ENCODE measurements around the gene PRR15L.

DNA sequence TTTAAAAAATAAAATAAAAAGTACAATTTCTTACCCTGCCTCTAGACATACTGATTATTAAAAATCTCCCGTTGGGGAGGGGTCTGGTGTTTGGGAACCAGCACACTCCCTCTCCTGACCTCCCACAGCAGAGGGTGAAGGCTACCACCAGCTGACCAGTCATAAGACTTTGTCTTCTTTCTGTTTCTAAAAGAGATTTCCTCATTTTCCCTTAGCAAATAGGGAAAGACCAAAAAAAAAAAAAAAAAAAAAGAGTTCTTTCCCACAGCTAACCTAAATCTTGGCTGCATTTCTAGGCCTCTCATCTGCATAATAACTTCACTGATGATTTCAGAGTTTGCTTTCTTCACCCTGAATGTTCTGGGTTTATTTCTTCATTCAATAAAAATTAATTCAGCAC, 43.5 kb upstream of the PRR15L start:
- TF ChIP-seq, protein P1, sequence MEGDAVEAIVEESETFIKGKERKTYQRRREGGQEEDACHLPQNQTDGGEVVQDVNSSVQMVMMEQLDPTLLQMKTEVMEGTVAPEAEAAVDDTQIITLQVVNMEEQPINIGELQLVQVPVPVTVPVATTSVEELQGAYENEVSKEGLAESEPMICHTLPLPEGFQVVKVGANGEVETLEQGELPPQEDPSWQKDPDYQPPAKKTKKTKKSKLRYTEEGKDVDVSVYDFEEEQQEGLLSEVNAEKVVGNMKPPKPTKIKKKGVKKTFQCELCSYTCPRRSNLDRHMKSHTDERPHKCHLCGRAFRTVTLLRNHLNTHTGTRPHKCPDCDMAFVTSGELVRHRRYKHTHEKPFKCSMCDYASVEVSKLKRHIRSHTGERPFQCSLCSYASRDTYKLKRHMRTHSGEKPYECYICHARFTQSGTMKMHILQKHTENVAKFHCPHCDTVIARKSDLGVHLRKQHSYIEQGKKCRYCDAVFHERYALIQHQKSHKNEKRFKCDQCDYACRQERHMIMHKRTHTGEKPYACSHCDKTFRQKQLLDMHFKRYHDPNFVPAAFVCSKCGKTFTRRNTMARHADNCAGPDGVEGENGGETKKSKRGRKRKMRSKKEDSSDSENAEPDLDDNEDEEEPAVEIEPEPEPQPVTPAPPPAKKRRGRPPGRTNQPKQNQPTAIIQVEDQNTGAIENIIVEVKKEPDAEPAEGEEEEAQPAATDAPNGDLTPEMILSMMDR (conservative IDR thresholded peaks at IDR 0.05 in 1 of 2, IDR thresholded peaks at IDR 0.05 in 1 of 2; ENCODE audit: extremely low read depth in 1 of 2, insufficient read depth in 1 of 2, low read depth in 1 of 2, low read length in 2 of 2), result no peak
- no peak for TF ChIP-seq EZH2 (IDR thresholded peaks at IDR 0.05; ENCODE audit: borderline replicate concordance, low read length)

All from mammary epithelial cell (primary cell).